Testis (tissue), 2 donors: Measurements from ENCODE around the gene OR10X1.

Experiments used
- POLR2A ChIP-seq: fragments of 450-650 bp; IDR thresholded peaks from one replicate; pipeline ENCODE4 v1.6.1; 2017; ENCODE audit warnings: antibody characterized with exemption, mild to moderate bottlenecking, moderate library complexity
- TF ChIP-seq, protein P1 (sequence below), 3 experiments: fragments of 450-650 bp in 2 of 3; fragments of 200-600 bp in 1 of 3; sonication (generic) in 1 of 3; IDR thresholded peaks; one replicate each; pipeline ENCODE4 v1.5.1; 2016 to 2019; ENCODE audit warnings: antibody characterized with exemption in 3 of 3, mild to moderate bottlenecking in 2 of 3, moderate library complexity in 1 of 3

DNA sequence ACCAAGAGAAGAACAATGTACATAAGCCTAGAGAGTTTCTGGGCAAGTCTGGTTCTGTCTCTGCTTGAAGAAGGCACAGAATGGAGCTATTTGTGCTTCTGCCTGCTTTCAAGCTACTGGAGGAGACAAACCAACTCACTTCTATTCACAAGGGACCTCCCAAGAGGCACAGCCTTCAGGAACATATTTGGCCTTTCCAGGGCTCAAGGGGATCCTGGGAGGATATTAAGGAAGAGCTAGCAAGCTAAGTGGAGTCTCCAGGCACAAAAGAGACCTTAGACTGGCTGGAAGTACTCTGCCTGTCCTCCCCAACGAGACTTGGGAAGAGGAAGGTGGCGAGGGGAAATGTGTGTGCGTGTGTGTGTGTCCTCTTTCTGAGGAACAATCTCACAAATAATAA, 25.3 kb downstream of the OR10X1 start, which contains the start of gene OR6Y1:
- TF ChIP-seq, protein P1, sequence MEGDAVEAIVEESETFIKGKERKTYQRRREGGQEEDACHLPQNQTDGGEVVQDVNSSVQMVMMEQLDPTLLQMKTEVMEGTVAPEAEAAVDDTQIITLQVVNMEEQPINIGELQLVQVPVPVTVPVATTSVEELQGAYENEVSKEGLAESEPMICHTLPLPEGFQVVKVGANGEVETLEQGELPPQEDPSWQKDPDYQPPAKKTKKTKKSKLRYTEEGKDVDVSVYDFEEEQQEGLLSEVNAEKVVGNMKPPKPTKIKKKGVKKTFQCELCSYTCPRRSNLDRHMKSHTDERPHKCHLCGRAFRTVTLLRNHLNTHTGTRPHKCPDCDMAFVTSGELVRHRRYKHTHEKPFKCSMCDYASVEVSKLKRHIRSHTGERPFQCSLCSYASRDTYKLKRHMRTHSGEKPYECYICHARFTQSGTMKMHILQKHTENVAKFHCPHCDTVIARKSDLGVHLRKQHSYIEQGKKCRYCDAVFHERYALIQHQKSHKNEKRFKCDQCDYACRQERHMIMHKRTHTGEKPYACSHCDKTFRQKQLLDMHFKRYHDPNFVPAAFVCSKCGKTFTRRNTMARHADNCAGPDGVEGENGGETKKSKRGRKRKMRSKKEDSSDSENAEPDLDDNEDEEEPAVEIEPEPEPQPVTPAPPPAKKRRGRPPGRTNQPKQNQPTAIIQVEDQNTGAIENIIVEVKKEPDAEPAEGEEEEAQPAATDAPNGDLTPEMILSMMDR (IDR thresholded peaks at IDR 0.05) = no peak
- no peak for TF ChIP-seq POLR2A
